Activated CD4-positive, alpha-beta T cell treated with anti-CD3 and anti-CD28 coated beads for 36 hours (primary cell): ENCODE data around the gene PNLIPRP1. TPM values are rescaled to one million over a fixed set of nuclear protein-coding genes. Genes with fewer than 3 reads are reported as not detected.

ENCODE experiments used
- ATAC-seq: fragments of 200-7000 bp; cut with Tn5 transposase; one replicate; pipeline ENCODE4 v1.10.0; 2021; ENCODE audit warnings: mild to moderate bottlenecking, moderate library complexity
- CTCF ChIA-PET: fragments of 350-600 bp; sonication (Branson Sonifier 250); formaldehyde crosslinking; loops from one replicate; lab custom pipeline; 2021; ENCODE audit warnings: antibody characterized with exemption; lab: Charles Lee
- POLR2A ChIA-PET: fragments of 350-600 bp; sonication (Branson Sonifier 250); formaldehyde crosslinking; loops from one replicate; lab custom pipeline; 2021; ENCODE audit warnings: antibody characterized with exemption, inconsistent platforms; lab: Charles Lee
- DNase-seq: peaks from one replicate; pipeline ENCODE4 v3.0.0-alpha.2; 2020
- H3K27ac Mint-ChIP-seq: one replicate; pipeline ENCODE4 v1.8.0; 2021; ENCODE audit warnings: mixed read lengths
- H3K27me3 Mint-ChIP-seq: one replicate; pipeline ENCODE4 v1.8.0; 2021; ENCODE audit warnings: mixed read lengths
- H3K36me3 Mint-ChIP-seq: one replicate; pipeline ENCODE4 v1.8.0; 2021; ENCODE audit warnings: low read depth, mixed read lengths
- H3K4me1 Mint-ChIP-seq: one replicate; pipeline ENCODE4 v1.8.0; 2021; ENCODE audit warnings: mixed read lengths
- H3K4me3 Mint-ChIP-seq: one replicate; pipeline ENCODE4 v1.8.0; 2021; ENCODE audit warnings: mild to moderate bottlenecking, moderate library complexity, mixed read lengths
- H3K9me3 Mint-ChIP-seq: one replicate; pipeline ENCODE4 v1.8.0; 2021; ENCODE audit warnings: low read depth, mixed read lengths
- intact Hi-C, 2 experiments: fragments of 100-400 bp; cut with DNase I in 1 of 2; cut with micrococcal nuclease in 1 of 2; formaldehyde crosslinking; loops; one replicate each; pipeline versions ENCODE4 v1.14.2 to v1.15.1; 2022 to 2024; cut with DNase I, micrococcal nuclease
- total RNA-seq, 2 experiments: library from RNA; stranded (reverse); gene quantifications; one replicate each; pipeline ENCODE4 v1.2.3, GENCODE V29; 2021

The PNLIPRP1 gene
- total RNA-seq, 2 experiments from 2014 or later, result not detected

DNA sequence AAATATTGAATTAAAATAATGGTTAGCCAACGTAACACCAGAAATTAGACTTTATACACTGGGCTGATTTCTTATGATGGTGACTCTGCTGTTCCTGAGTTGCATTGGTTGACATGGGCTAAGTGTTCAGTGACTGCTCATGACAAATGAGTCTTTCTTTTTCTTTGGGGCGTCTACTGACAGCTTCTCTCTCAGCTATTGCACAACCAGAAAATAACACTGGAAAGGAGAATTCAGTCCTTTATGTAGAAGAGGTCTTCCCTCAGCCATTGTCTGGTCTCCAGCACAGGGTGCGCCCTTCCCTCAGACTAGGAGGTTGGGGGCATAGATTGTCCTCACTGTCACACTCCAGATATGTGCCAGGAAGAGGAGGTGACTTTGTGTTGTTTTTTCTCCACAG lies 23.4 kb upstream of the PNLIPRP1 start:
- H3K9me3 Mint-ChIP-seq, result no peaks in the 10 kb centered on the region
- H3K36me3 Mint-ChIP-seq, result no peaks in the 10 kb centered on the region
- no peak for ATAC-seq
- H3K27me3 Mint-ChIP-seq, result peaks cover 2% of the 10 kb centered on the region
- POLR2A ChIA-PET, result no interaction called here
- H3K4me1 Mint-ChIP-seq, result no peaks in the 10 kb centered on the region
- CTCF ChIA-PET, result no interaction called here
- no peak overlapping the region for H3K27ac Mint-ChIP-seq
- H3K4me3 Mint-ChIP-seq, result no peak overlapping the region
- intact Hi-C loops, result no loop called here
- DNase-seq, result no peak

DNA sequence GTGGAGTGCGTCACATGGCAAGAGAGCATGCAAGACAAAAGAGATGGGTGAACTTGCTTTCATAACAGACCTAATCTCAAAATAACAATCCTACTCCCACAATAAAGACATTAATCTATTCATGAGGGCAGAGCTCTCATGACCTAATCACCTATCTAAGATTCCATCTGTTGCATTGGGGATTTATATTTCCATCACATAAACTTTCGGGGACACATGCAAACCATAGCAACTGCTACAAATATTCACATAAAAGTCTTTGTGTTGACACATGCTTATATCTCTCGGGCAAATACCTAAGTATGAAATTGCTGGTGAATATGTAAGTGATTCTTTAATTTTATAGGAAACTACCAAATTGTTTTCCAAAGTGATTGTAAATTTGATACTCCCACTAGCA lies 16.0 kb upstream of the PNLIPRP1 start:
- POLR2A ChIA-PET, result no interaction called here
- Mint-ChIP-seq H3K4me3 (no peak overlapping the region), H3K4me1 (no peaks in the 10 kb centered on the region), H3K36me3 (no peaks in the 10 kb centered on the region), H3K9me3 (no peaks in the 10 kb centered on the region), H3K27me3 (peaks cover 4% of the 10 kb centered on the region), H3K27ac (no peak overlapping the region)
- DNase-seq, result no peak
- ATAC-seq, result no peak
- CTCF ChIA-PET, result no interaction called here
- intact Hi-C loops, result no loop called here

DNA sequence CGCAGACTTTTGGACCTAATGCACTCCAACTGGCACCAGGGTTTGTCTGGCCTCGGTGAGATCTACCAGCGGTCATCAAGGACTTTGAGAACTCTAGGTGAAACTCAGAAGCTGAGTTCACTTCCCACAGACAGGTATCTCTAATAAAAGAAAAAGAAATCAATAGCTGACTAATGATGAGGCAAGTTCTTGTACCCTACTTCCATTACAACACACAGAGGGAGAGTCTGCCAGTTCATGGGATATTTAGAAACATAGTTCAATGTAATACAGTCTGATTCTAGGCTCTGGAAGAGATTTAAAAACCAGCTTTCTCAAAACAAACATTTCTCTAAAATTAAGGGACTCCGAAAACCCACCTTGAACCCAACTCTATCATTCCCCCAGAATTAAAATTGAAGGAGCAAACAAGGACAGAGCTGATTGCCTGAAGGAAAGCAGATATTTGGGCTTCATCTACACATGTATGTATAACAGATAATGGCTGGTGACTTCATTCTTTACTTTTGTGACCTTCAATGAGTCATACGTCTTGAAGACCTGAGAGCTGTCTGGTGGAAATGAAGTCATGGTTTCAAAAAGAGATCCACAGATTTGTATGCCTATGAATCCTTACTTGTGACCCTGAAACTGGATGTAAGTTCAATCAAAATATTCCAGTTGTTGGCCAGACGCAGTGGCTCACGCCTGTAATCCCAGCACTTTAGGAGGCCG lies 2.7 kb upstream of the PNLIPRP1 start:
- intact Hi-C loops, result no loop called here
- Mint-ChIP-seq H3K36me3 (no peaks in the 10 kb centered on the region), H3K9me3 (peaks cover 2% of the 10 kb centered on the region), H3K27me3 (no peaks in the 10 kb centered on the region), H3K4me3 (no peak overlapping the region), H3K4me1 (no peaks in the 10 kb centered on the region), H3K27ac (no peak overlapping the region)
- ATAC-seq, result no peak
- DNase-seq, result no peak
- CTCF ChIA-PET, result no interaction called here
- POLR2A ChIA-PET, result no interaction called here

GRCh38 chr10:116588995-116589394 lies 1.8 kb upstream of the PNLIPRP1 start:
- no peaks in the 10 kb centered on the region for H3K36me3 Mint-ChIP-seq
- ATAC-seq, result no peak
- CTCF ChIA-PET, result no interaction called here
- H3K27ac Mint-ChIP-seq, result no peak overlapping the region
- POLR2A ChIA-PET, result no interaction called here
- H3K27me3 Mint-ChIP-seq, result peaks cover 3% of the 10 kb centered on the region
- intact Hi-C loops, result no loop called here
- H3K4me3 Mint-ChIP-seq, result no peak overlapping the region
- DNase-seq, result no peak
- peaks cover 2% of the 10 kb centered on the region for H3K9me3 Mint-ChIP-seq
- no peaks in the 10 kb centered on the region for H3K4me1 Mint-ChIP-seq

GRCh38 chr10:116589926-116590325 lies 833 bp upstream of the PNLIPRP1 start:
- DNase-seq, result no peak
- ATAC-seq, result no peak
- ChIA-PET POLR2A (no interaction called here), CTCF (no interaction called here)
- Mint-ChIP-seq H3K36me3 (no peaks in the 10 kb centered on the region), H3K9me3 (peaks cover 2% of the 10 kb centered on the region), H3K27me3 (peaks cover 3% of the 10 kb centered on the region), H3K4me3 (no peak overlapping the region), H3K27ac (no peak overlapping the region), H3K4me1 (no peaks in the 10 kb centered on the region)
- intact Hi-C loops, result no loop called here

GRCh38 chr10:116593139-116593740 lies 2.5 kb downstream of the PNLIPRP1 start:
- POLR2A ChIA-PET, result no interaction called here
- CTCF ChIA-PET, result interaction anchor here (0.6 kb wide), 1 partner anchor 89 kb away, joined by 6 read pairs; no protein-coding TSS in a partner anchor
- DNase-seq (no peak), ATAC-seq (no peak)
- H3K27ac Mint-ChIP-seq, result no peak overlapping the region
- no peaks in the 10 kb centered on the region for H3K36me3 Mint-ChIP-seq
- H3K4me3 Mint-ChIP-seq, result no peak overlapping the region
- H3K4me1 Mint-ChIP-seq, result no peaks in the 10 kb centered on the region
- intact Hi-C loops, result no loop called here
- H3K9me3 Mint-ChIP-seq, result peaks cover 2% of the 10 kb centered on the region
- H3K27me3 Mint-ChIP-seq, result peaks cover 3% of the 10 kb centered on the region

- no peak overlapping the region for H3K4me3 Mint-ChIP-seq
- H3K36me3 Mint-ChIP-seq, result no peaks in the 10 kb centered on the region
- DNase-seq (no peak), ATAC-seq (no peak)
- no peaks in the 10 kb centered on the region for H3K4me1 Mint-ChIP-seq
- ChIA-PET CTCF (interaction anchor here (1.3 kb wide), 1 partner anchor 8 kb away, joined by 3 read pairs; no protein-coding TSS in a partner anchor), POLR2A (no interaction called here)
- intact Hi-C loops, result no loop called here
- peaks cover 3% of the 10 kb centered on the region for H3K27me3 Mint-ChIP-seq
- H3K9me3 Mint-ChIP-seq, result no peaks in the 10 kb centered on the region
- H3K27ac Mint-ChIP-seq, result no peak overlapping the region
Measured at GRCh38 chr10:116594525-116595035, 3.8 kb downstream of the PNLIPRP1 start.

DNA sequence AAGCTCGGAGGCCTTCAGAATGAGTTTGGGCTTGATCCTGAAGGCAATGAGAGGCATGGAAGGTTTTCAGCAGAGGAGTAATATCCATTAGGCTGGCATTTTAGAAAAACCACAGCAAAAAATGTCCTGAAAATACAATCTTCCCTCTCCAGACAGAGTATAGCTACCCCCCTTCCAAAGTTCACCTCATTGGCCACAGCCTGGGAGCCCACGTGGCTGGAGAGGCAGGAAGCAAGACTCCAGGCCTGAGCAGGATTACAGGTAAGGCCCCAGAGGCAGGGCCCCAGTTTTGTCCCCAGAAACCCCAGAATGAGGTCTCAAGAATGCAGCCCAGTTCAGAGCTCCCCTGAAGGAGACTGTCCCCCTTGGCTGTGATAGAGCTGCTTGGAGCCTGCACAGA lies 5.3 kb downstream of the PNLIPRP1 start:
- no peak overlapping the region for H3K4me3 Mint-ChIP-seq
- ATAC-seq, result no peak
- peaks cover 3% of the 10 kb centered on the region for H3K27me3 Mint-ChIP-seq
- no peaks in the 10 kb centered on the region for H3K9me3 Mint-ChIP-seq
- POLR2A ChIA-PET, result no interaction called here
- no peak overlapping the region for H3K27ac Mint-ChIP-seq
- intact Hi-C loops, result no loop called here
- CTCF ChIA-PET, result interaction anchor here (1.3 kb wide), 1 partner anchor 9 kb away, joined by 3 read pairs; no protein-coding TSS in a partner anchor
- H3K36me3 Mint-ChIP-seq, result no peaks in the 10 kb centered on the region
- DNase-seq, result no peak
- no peaks in the 10 kb centered on the region for H3K4me1 Mint-ChIP-seq

DNA sequence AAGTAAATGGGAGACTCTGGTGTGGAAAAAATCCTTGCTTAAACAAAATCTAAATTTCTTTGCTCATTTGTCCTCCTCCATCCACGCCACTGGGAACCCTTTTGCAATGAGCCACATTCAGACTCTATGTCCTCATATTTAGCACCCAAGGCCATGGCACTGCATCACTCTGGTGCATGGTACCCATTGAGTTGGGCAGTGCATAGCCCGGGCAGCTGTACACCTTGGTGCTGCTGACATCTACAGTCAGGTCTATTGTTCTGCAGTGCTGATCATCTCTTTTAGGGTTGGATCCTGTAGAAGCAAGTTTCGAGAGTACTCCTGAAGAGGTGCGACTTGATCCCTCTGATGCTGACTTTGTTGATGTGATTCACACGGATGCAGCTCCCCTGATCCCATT lies 6.8 kb downstream of the PNLIPRP1 start:
- Mint-ChIP-seq H3K36me3 (no peaks in the 10 kb centered on the region), H3K4me3 (no peak overlapping the region), H3K27ac (no peak overlapping the region), H3K9me3 (no peaks in the 10 kb centered on the region), H3K27me3 (peaks cover 3% of the 10 kb centered on the region), H3K4me1 (no peaks in the 10 kb centered on the region)
- ATAC-seq (no peak), DNase-seq (no peak)
- intact Hi-C loops, result no loop called here
- POLR2A ChIA-PET, result no interaction called here
- CTCF ChIA-PET, result no interaction called here

DNA sequence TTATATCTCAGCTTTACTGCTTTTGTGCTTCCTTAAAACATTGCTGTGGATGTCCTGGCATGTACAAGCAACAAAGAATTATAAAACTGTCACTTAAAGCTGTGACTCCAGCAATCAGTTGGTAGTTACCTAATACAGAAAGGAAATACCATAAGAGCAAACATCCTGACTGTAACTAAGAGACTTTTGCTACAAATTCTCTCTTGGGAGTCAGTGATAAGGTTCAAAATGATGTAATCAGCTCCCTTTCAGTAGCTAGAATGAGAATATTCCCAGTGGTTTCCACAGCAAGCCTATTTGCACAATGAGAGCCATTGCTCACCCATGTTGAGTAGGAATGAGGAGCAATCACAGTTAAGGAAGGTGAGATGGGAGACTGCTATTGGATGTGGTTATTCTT lies 7.6 kb downstream of the PNLIPRP1 start:
- ATAC-seq (no peak), DNase-seq (no peak)
- ChIA-PET CTCF (no interaction called here), POLR2A (no interaction called here)
- Mint-ChIP-seq H3K4me1 (no peaks in the 10 kb centered on the region), H3K36me3 (no peaks in the 10 kb centered on the region), H3K27ac (no peak overlapping the region), H3K4me3 (no peak overlapping the region), H3K9me3 (no peaks in the 10 kb centered on the region), H3K27me3 (peaks cover 1% of the 10 kb centered on the region)
- intact Hi-C loops, result no loop called here

- POLR2A ChIA-PET, result no interaction called here
- H3K27me3 Mint-ChIP-seq, result no peaks in the 10 kb centered on the region
Measured at GRCh38 chr10:116599991-116600390, 9.2 kb downstream of the PNLIPRP1 start.

More at GRCh38 chr10:116599991-116600390, 9.2 kb downstream of the PNLIPRP1 start:
- CTCF ChIA-PET, result no interaction called here
- H3K9me3 Mint-ChIP-seq, result no peaks in the 10 kb centered on the region
- intact Hi-C loops, result no loop called here
- no peak overlapping the region for H3K4me3 Mint-ChIP-seq
- no peaks in the 10 kb centered on the region for H3K36me3 Mint-ChIP-seq
- ATAC-seq (no peak), DNase-seq (no peak)
- no peak overlapping the region for H3K27ac Mint-ChIP-seq
- H3K4me1 Mint-ChIP-seq, result no peaks in the 10 kb centered on the region
